GM20431 (cell line): Measurements from ENCODE around the gene IGSF9.

ENCODE experiments used
- in situ Hi-C: fragments of 300-500 bp; cut with MseI, MboI; formaldehyde crosslinking; loops from one replicate; pipeline ENCODE4 v1.15.0; 2020; ENCODE audit warnings: low sequenced_read_pairs; ENCODE audit not compliant: unreplicated experiment

Gene IGSF9

DNA sequence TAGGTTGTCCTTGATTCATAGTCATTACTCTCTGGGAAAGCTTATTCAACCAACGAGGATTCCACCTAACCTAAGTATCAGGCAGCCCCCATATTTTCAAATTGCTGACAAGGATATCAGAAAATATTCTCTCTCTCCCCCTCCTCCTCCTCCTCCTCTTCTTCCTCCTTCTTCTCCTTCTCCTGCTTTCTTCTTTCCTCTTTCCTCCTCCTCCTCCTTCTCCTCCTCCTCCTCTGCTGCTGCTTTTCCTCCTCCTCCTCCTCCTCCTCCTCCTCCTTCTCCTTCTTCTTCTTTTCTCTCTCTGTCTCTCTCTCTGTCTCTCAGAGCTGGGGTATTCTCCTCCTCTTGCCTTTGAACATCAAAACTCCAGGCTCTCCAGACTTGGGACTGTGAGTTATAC lies 2.5 kb upstream of the IGSF9 start:
- in situ Hi-C loops, result no loop called here

DNA sequence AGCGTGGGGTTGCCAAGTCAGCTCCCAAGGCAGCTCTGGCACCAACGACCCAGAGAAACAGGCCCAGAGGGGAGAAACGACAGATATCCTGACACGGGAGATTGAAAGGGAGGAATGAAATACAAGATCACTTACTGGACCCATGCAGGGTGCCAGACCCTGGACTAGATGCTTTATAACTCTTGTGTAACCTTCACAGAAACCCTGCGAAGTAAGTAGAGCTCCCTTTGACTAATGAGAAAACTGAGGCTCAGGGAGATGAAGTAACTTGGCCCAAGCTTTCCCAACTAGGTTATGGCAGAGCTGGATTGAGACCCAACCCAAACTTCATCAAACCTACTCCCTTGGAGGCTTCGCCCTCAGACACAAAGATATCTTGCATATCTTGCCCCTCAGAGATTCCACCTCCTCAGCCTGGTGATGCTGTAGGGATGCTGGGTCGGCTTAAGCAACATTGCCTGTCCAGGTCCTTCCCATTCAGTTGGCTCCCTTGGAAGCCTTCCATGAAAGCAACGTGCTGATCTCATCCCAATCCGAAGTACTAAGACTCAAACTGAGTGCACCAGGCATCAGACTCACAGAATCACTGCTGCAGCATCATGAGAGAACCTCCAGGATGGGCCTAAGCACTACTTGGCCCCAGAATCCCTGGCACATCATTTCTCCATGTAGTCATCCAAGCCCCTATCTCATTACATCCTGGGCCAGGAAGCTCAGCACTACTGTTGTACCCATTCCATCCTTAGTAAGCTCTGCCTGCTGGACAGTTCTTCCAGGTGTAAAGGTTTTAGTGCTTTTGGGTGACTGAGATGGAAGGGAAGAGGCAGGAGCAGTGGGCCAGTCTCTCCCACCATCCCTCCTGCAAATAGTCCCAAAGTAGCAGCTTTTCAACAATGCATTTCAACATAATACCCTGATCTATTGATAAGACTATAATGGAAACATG lies 1.1 kb upstream of the IGSF9 start:
- in situ Hi-C loops, result no loop called here

DNA sequence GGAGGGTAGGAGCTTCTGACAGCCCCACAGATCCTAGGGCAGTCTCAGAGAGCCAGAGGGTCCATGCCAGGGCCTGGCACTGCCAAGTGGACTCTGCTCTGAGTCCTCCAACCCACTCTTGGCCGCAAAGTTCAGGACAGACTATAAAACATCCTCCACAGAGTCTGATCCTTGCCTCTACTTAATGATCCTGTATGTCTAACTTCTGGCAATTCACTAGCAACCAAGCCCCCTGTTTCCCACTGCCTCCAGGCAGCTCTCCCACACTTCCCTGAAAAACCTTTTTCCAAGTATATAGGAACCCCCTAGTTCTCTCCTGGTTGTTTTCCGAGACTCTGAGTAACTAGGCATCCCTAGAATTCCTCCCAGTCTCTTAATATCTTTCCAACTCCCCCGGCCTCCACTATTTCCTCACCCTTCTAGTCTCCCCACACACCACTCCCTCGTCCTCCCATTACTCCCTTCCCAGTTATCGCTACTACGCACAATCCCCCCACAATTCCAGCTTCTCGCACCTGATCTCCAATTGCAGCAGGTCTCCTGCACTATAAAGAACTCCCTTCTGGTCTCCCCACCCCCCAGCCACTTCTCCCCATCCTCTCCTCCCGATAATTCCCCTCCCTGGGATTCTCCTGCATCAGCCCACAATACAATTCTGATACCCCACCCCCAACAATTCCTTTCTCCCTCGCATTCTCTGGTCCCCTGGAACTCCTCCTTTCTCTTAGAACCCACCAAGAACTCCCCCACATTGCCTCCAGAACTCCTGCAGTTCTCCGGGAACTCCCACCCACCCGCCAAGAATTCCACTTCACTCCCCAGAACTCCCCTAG lies 574 bp downstream of the IGSF9 start:
- in situ Hi-C loops, result no loop called here

DNA sequence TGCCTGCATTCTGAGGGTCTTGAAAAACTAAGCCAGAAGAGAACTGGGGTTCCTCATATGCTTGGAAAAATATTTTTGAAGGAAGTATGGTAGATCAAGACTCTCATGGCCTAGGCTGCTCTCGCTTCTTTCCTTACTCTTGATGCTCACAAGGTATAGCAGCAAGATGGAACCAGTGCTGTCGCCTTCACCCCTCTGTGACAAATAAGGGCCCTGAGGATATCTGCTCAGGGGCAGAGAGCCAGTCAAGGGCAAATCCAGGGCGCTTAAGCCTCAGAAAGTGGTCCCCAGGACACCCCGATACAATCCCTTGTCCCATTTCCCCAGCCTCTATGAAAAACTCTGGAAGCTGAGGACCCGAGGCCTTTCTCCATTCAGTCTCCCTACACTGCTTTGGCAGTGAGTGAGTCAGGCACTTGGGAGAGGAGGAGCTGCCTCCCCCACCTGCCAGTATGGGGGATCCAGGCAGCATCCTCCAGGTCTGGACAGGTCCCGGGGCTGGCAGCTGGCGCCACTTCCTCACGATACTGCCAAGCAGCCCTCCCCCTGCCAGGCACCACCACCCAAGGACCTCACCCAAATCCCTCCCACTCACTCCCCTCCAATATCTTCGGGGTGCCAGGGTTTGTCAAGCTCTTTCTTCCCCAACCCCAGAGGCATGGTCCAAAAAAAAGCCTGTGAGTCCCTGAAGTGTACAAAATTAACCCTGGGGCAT lies 1.3 kb downstream of the IGSF9 start:
- in situ Hi-C loops, result no loop called here

- in situ Hi-C loops, result no loop called here
These were observed 2.2 kb downstream of the IGSF9 start for GRCh38 chr1:159943278-159943640.

GRCh38 chr1:159942632-159943277 lies 2.7 kb downstream of the IGSF9 start:
- in situ Hi-C loops, result no loop called here

DNA sequence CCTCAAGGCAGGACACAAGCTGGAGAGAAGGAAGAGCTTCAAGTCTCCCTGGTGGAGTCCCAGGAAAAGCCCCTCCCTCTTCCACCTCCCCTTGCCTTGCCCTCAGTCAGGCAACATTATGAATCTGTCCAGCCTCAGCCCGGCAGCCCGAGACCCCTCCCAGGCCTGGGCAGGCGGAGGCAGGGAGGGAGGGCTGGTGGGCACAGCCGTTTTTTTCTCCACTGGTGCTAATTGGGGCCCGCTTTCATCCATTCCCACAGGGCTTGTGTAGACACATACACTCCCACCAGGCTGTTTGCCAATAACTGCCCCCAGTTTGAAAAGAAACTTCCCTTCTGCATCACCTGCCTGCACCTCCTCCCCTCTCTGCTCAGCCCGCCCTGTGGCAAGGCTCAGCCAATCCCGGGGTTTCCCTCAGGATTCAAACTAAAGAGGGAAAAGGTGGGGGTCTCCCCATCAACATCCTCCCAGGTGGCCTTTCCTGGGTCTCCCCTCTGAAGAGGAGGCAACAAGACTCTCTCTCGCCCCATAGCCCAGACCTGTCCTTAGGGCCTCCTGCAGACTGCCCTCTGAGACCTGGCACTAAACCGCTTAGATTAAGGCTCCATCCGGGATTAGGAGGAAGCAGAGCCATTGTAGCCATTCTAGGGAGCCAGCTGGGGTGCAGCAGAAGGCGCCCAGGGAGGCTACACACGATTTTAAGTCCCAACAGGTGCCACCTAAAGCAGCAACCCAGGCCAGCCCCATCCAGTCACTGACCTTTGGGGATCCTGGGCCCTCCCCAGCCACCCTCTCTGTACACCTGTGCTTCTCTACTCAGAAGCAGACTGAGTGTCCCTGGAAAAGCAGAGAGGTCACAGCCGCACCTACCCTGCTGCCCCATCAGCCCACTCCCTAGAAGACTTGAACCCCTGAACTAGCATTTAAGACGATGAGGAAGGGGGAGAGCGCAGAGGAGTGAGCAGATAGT lies 3.5 kb downstream of the IGSF9 start:
- in situ Hi-C loops, result no loop called here

- in situ Hi-C loops, result no loop called here
These were observed 4.3 kb downstream of the IGSF9 start for GRCh38 chr1:159941141-159941540.

- in situ Hi-C loops, result no loop called here
These were observed 5.3 kb downstream of the IGSF9 start for GRCh38 chr1:159940006-159940620.

DNA sequence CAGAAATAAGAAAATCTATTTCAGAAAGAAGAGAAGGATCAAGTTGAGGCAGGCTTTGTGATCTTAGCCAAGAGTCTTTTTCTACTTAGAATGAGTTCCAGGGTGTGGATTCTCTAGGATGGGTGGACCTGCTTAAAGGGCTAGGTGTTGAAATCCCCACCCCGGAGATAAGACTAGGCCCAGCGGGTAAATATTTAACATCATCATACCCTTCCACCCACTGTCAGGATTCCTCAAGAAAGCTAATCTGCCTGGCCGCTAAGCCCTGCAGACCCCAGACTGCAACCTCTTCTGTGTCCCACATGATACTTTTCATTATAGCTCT lies 5.8 kb downstream of the IGSF9 start:
- in situ Hi-C loops, result no loop called here

DNA sequence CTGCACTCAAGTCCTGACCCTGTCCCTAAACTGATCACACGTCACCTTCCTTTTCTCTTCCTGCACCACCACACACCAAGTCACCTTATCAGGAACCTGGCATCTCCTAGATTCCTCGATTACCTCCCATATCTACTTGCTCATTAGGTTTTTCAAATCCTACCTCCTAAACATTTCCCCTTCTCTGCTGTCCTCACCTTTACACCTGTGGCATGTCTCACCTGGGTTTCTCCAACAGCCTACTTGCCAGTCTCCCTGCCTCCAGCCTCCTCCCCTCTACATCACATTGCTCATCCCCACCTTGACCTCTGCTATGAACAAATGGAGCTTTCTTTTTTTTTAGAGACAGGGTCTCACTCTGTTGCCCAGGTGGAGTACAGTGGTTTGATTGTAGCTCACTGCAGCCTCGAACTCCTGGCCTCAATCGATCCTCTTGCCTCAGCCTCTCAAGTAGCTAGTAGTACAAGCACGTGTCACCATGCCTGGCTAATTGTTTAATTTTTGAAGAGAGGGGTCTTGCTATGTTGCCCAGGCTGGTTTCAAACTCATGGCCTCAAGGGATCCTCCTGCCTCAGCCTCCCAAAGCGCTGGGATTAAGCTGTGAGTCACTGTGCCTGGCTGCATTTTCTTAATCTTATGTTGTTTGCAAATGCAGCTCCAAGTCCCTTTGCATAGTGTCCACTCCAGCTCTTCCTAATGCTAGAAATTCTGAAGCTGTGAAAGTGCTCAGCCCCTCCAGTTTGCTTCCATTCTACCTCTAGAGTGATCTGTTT lies 6.3 kb downstream of the IGSF9 start:
- in situ Hi-C loops, result no loop called here

DNA sequence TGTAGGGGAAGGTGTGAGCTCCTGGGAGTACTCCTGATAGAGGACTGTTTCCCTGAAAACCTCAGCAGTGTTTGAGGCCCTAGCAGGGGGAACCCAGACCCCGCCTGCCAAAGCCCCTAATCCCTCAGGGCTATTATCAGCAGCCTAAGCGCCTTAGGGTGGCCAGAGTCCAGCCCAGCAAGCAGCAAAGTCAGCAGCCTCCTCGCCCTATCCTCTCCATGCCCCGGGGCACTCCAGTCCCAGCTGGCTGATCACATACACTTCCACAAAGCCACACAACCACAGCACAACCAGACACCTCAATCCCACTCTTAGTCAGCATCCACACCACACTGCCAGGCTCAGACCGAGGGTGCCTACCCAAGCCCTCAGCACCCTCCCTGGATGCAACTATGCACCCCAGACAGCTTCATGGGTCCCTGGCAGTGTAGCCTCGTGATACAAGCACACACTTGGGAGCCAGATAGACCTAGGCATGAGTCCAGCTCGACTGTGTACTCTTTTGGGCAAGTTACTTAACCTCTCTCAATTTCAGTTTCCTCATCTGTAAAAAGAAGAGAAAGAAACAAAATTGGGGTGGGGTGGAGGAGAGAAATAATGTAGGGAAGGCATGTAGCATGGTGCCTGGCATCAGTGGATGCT lies 7.1 kb downstream of the IGSF9 start:
- in situ Hi-C loops, result no loop called here

DNA sequence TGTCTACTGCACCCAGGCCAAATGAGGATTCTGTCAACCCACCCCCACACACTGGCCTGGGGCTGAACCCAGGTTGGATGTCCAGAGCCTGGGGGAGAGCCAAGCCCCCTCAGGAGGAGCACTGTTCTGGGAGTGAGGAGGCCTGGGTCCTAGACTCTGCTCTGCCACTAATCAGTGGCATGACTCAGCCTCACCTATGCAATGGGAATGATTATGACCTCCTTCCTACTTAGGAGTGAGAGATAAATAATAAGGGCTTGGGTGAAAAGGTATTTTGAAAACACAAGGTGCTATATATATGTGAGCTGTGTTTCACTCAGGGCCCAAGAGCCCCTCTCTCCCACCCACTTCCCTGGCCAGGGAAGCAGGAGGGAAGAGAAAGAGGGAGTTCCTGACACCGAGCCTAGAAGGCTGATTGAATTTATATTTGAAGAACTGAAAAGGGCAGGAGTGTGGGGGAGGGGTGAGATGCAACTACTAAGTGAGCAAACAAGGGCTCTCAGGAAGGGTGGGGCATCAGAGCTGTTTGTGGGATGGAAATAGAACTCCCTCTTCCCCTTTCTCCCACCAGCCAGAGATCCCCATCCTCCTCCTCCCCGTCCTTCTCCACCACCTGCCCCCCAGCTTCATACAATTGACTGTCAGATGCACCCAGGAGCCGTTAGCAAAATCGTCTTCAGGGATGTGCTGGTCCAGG lies 8.2 kb downstream of the IGSF9 start:
- in situ Hi-C loops, result no loop called here

GRCh38 chr1:159936273-159936904 lies 9.0 kb downstream of the IGSF9 start:
- in situ Hi-C loops, result no loop called here

- in situ Hi-C loops, result no loop called here
These were observed 9.6 kb downstream of the IGSF9 start for GRCh38 chr1:159935719-159936272.

DNA sequence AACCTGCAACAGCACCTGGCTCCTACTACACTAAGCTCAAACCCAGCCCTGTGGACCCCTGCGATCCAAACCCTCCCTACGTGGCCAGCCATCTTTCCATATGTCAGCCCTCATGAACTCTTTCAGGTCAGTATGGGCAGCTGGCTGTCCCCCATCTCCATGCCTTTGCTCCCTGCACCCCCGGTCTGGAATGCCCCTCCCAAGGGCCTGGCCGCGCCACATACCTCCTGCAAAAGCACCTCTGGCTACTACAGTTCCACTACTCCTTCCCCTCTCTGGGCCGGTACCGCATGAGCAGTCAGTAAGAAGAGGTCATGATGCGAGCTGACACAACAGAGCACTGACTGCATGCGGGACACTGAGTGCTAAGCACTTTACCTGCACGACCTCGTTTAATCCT lies 10.1 kb downstream of the IGSF9 start:
- in situ Hi-C loops, result no loop called here
